Breast epithelium (tissue), 4 donors: ENCODE results near the gene CCND1. TPM values are rescaled to one million over a fixed set of nuclear protein-coding genes. Genes with fewer than 3 reads are reported as not detected.
"Not testable (repeated sequence)": the region's sequence is repeated elsewhere in the genome, so short reads cannot be mapped to it uniquely, and the experiment has no call there.

Experiments used
- DNase-seq, 2 donors: peaks; one replicate each; pipeline ENCODE4 v3.0.0-alpha.2; 2019; ENCODE audit warnings: low spot score in 2 of 2
- H3K27ac ChIP-seq, 2 donors: fragments of 200-600 bp; sonication (generic) in 1 of 2; one replicate each; pipeline ENCODE4 v1.5.1; 2016 to 2019; ENCODE audit warnings: mild to moderate bottlenecking in 1 of 2
- H3K27me3 ChIP-seq, 2 donors: fragments of 200-600 bp; sonication (generic) in 1 of 2; one replicate each; pipeline versions ENCODE4 v1.5.1 to v1.6.0; 2017 to 2019; ENCODE audit warnings: control low read depth in 1 of 2, mild to moderate bottlenecking in 1 of 2
- H3K36me3 ChIP-seq: fragments of 200-600 bp; one replicate; pipeline ENCODE4 v1.5.1; 2019
- H3K4me1 ChIP-seq, 2 donors: fragments of 200-600 bp; sonication (generic); one replicate each; pipeline ENCODE4 v1.5.1; 2016 to 2019; ENCODE audit warnings: control low read depth in 1 of 2
- H3K4me3 ChIP-seq, 3 donors: fragments of 200-600 bp; sonication (generic); 1 replicate in 2 of 3; 2 replicates in 1 of 3; pipeline ENCODE4 v1.5.1; 2016 to 2019; ENCODE audit warnings: mild to moderate bottlenecking in 3 of 3, moderate library complexity in 2 of 3
- H3K9me3 ChIP-seq, 2 donors: fragments of 200-600 bp; sonication (generic) in 1 of 2; one replicate each; pipeline ENCODE4 v1.5.1; 2016 to 2019; ENCODE audit warnings: control low read depth in 1 of 2
- CTCF ChIP-seq, 3 donors: fragments of 450-650 bp; IDR thresholded peaks; one replicate each; pipeline ENCODE4 v1.5.1; 2016 to 2017; ENCODE audit warnings: antibody characterized with exemption in 3 of 3, mild to moderate bottlenecking in 3 of 3, moderate library complexity in 3 of 3
- POLR2A ChIP-seq: fragments of 450-650 bp; IDR thresholded peaks from one replicate; pipeline ENCODE4 v1.6.1; 2016; ENCODE audit warnings: antibody characterized with exemption, mild to moderate bottlenecking, moderate library complexity
- POLR2AphosphoS5 ChIP-seq, 3 donors: sonication (generic); formaldehyde crosslinking; IDR thresholded peaks; one replicate each; pipeline ENCODE4 v1.6.1; 2017; ENCODE audit warnings: antibody characterized with exemption in 3 of 3
- intact Hi-C: fragments of 100-400 bp; cut with DNase I; formaldehyde crosslinking; loops from one replicate; pipeline ENCODE4 v1.15.1; 2023; ENCODE audit warnings: low total_unique reads
- total RNA-seq, 3 donors: library from RNA; depleted of rRNA; stranded (reverse); fragments of >200 nt; gene quantifications; one replicate each; pipeline ENCODE4 v1.1.0, GENCODE V29; 2016

The CCND1 gene
- total RNA-seq, 3 donors from 2014 or later: 42.3 to 199 (median 99.0) TPM

- H3K27me3 ChIP-seq: peaks cover 0 to 20% of the 10 kb centered on the region in 2 donors
- H3K9me3 ChIP-seq: peaks cover 0 to 4% of the 10 kb centered on the region in 2 donors
- TF ChIP-seq POLR2A: no peak
- TF ChIP-seq POLR2AphosphoS5 (IDR thresholded peaks at IDR 0.05): no peak
- no peak for TF ChIP-seq CTCF (IDR thresholded peaks at IDR 0.05)
- no peak for DNase-seq
- H3K36me3 ChIP-seq: no peaks in the 10 kb centered on the region
- H3K27ac ChIP-seq: no peak overlapping the region
- H3K4me1 ChIP-seq: no peaks in the 10 kb centered on the region
- intact Hi-C loops: no loop called here
- H3K4me3 ChIP-seq: no peak overlapping the region
Measured at GRCh38 chr11:69694781-69695180, 53.8 kb downstream of the CCND1 start.

GRCh38 chr11:69695581-69695980 lies 54.6 kb downstream of the CCND1 start:
- H3K9me3 ChIP-seq: peaks cover 0 to 4% of the 10 kb centered on the region in 2 donors
- H3K4me3 ChIP-seq: no peak overlapping the region
- no peaks in the 10 kb centered on the region for H3K4me1 ChIP-seq
- intact Hi-C loops: no loop called here
- TF ChIP-seq POLR2A (no peak), POLR2AphosphoS5 (IDR thresholded peaks at IDR 0.05) (no peak), CTCF (IDR thresholded peaks at IDR 0.05) (no peak)
- H3K27ac ChIP-seq: no peak overlapping the region
- peaks cover 0 to 24% of the 10 kb centered on the region in 2 donors for H3K27me3 ChIP-seq
- H3K36me3 ChIP-seq: no peaks in the 10 kb centered on the region
- DNase-seq: no peak

DNA sequence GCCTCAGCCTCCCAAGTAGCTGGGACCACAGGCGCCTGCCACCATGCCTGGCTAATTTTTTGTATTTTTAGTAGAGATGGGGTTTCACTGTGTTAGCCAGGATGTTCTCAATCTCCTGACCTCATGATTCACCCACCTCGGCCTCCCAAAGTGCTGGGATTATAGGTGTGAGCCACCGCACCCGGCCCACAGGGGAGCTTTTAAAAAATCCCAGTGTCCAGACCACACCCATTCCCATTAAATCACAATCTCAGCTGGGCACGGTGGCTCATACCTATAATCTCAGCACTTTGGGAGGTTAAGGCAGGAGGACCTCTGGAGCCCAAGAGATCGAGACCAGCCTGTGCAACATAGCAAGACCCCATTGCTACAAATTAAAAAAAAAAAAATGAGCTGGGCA lies 55.0 kb downstream of the CCND1 start:
- H3K4me3 ChIP-seq, H3K36me3 ChIP-seq, intact Hi-C loops, H3K4me1 ChIP-seq, H3K27ac ChIP-seq, H3K9me3 ChIP-seq, DNase-seq: not testable (repeated sequence)
- H3K27me3 ChIP-seq: peaks cover 0 to 27% of the 10 kb centered on the region in 2 donors

DNA sequence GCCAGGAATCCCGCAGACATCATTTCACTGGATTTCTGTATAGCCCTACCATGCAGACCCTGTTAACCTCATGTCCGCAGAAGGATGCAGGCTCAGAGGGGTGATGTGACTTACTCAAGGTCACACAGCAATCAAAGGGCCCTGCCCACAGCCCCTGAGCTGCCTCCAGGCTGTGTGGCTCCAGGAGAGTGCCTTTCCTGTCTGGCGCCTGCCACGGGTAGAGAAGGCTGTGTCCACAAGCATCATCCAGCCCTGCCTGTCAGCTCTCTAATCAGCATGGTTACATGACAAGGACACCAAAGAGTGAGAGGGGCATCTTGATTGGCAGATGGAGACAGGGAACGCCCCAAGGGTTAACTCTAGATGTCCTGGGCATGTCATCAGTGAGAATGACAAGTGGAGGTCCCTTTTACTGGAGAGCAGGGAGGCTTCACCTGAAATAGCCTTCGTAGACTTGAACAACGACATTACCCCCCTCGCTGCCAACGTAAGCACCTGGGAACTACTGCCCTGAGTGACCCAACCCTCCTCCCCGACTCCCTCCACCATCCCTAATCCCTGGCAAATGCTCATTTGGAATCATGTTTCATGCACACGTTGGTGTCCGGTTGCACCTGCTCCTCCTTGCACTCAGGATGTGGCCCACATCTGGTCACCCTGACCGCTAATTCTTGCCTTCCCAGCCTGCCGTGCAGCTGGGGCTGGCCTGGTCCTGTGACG lies 56.0 kb downstream of the CCND1 start:
- TF ChIP-seq POLR2AphosphoS5 (IDR thresholded peaks at IDR 0.05) (no peak), CTCF (IDR thresholded peaks at IDR 0.05) (no peak), POLR2A (no peak)
- no peak for DNase-seq
- Histone ChIP-seq H3K4me1 (no peaks in the 10 kb centered on the region), H3K36me3 (no peaks in the 10 kb centered on the region), H3K27ac (no peak overlapping the region), H3K9me3 (peaks cover 0 to 2% of the 10 kb centered on the region in 2 donors), H3K4me3 (no peak overlapping the region), H3K27me3 (peaks cover 0 to 35% of the 10 kb centered on the region in 2 donors)
- intact Hi-C loops: no loop called here

DNA sequence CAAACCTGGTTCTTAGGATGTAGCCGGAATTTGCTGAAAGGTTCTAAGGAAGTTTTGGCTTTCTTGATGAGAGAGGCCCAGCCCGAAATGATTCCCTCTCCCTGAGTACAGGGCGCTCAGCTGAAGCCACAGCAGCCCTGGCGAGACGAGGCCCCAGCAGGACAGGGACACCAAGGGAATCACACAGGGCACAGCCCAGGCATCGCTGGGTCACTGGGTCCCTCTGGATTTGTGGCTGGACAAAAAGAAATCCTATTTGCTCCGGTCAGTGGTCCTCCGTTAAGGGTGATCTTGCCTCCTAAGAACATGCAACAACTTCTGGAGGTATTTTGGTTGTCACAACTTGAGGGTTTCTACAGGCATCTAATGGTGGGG lies 56.5 kb downstream of the CCND1 start:
- TF ChIP-seq POLR2AphosphoS5 (IDR thresholded peaks at IDR 0.05): no peak
- no peak for TF ChIP-seq POLR2A
- no peak for TF ChIP-seq CTCF (IDR thresholded peaks at IDR 0.05)
- peaks cover 0 to 40% of the 10 kb centered on the region in 2 donors for H3K27me3 ChIP-seq
- H3K4me1 ChIP-seq: no peaks in the 10 kb centered on the region
- H3K27ac ChIP-seq: no peak overlapping the region
- no peaks in the 10 kb centered on the region for H3K36me3 ChIP-seq
- no peak overlapping the region for H3K4me3 ChIP-seq
- intact Hi-C loops: no loop called here
- no peaks in the 10 kb centered on the region for H3K9me3 ChIP-seq
- no peak for DNase-seq
